Measurements from ENCODE around the gene RIF1. TPM values are rescaled to one million over a fixed set of nuclear protein-coding genes. Genes with fewer than 3 reads are reported as not detected.

RIF1 gene
- total RNA-seq, 2 donors from 2014 or later, result 27.8 to 34.2 TPM

DNA sequence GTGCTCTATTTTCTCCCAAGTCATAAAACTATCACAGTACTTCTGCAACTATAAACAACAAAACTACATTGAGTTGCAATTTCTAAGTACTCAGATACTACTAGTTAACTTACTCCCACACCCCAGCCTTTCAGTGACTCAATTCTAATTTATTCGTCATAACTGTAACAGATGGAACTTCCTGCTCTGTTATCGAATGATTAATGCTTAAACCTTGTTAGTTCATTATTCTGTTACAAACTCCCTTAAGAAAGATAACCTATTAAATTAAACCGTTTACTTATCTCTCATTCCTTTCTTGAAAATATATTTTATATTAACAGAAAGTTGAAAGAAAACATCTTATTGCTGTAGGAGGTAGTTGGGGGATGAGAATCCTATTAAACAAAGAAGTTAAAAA, 35.3 kb upstream of the RIF1 start:
- TF ChIP-seq, protein P1, sequence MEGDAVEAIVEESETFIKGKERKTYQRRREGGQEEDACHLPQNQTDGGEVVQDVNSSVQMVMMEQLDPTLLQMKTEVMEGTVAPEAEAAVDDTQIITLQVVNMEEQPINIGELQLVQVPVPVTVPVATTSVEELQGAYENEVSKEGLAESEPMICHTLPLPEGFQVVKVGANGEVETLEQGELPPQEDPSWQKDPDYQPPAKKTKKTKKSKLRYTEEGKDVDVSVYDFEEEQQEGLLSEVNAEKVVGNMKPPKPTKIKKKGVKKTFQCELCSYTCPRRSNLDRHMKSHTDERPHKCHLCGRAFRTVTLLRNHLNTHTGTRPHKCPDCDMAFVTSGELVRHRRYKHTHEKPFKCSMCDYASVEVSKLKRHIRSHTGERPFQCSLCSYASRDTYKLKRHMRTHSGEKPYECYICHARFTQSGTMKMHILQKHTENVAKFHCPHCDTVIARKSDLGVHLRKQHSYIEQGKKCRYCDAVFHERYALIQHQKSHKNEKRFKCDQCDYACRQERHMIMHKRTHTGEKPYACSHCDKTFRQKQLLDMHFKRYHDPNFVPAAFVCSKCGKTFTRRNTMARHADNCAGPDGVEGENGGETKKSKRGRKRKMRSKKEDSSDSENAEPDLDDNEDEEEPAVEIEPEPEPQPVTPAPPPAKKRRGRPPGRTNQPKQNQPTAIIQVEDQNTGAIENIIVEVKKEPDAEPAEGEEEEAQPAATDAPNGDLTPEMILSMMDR (IDR thresholded peaks at IDR 0.05), result no peak
- Histone ChIP-seq H3K27ac (no peak overlapping the region), H3K4me3 (no peak overlapping the region), H3K27me3 (no peaks in the 10 kb centered on the region), H3K36me3 (no peaks in the 10 kb centered on the region), H3K9me3 (no peaks in the 10 kb centered on the region), H3K4me1 (no peaks in the 10 kb centered on the region), H3K9ac (ENCODE audit: low read depth in 2 of 2, low read length in 2 of 2) (no peak overlapping the region)
- intact Hi-C loops (cut with DNase I), result no loop called here
- DNase-seq, result no peak

DNA sequence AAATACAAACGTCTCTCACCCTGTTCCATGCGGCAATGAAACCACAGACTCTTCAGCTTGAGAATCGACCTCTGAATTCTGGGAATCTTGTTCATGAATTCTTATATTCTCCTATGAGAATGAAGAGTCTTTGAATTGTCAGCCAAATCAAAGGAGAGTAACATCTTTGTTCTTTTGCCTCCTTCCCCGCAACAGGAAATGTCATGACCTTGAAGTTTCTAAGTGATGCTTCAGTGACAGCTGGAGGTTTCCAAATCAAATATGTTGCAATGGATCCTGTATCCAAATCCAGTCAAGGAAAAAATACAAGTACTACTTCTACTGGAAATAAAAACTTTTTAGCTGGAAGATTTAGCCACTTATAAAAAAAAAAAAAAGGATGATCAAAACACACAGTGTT, 30.5 kb upstream of the RIF1 start:
- Histone ChIP-seq H3K27me3 (no peaks in the 10 kb centered on the region), H3K9me3 (no peaks in the 10 kb centered on the region), H3K36me3 (no peaks in the 10 kb centered on the region), H3K4me3 (no peak overlapping the region), H3K27ac (no peak overlapping the region), H3K9ac (ENCODE audit: low read depth in 2 of 2, low read length in 2 of 2) (no peak overlapping the region), H3K4me1 (no peaks in the 10 kb centered on the region)
- no peak for DNase-seq
- TF ChIP-seq, protein P1 (IDR thresholded peaks at IDR 0.05), result no peak
- intact Hi-C loops (cut with DNase I), result no loop called here

DNA sequence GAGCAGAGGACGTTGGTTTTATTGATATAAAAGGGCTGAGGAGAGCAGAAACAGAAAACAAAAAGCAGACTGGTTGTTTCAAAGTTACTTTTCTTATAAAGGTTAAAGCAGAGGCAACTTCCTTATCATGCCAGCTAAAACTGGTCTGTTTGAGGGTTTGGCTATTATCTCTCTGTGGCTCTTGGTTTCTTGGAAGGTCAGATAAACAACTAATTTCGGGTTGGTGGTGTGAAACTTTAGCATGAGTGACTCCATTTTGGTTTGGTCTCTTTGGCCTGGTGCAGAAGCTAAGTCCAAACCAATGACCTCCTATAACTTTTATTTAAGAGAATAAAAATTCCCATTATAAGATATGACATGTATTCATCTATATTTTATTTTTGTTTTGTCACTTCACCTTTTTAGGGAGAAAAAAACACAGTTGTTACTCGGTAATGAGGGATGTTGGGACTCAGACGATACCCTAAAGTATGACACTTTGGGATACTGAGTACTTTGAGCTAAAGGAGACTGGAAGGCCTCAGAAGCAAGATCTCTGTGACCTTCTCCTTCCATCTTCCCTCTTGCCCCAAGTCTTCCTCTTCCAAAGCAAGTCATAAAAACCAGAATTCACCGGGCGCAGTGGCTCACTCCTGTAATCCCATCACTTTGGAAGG, 29.0 kb upstream of the RIF1 start:
- H3K4me1 ChIP-seq, result no peaks in the 10 kb centered on the region
- no peak overlapping the region for H3K9ac ChIP-seq (ENCODE audit: low read depth in 2 of 2, low read length in 2 of 2)
- TF ChIP-seq, protein P1 (IDR thresholded peaks at IDR 0.05), result no peak
- H3K9me3 ChIP-seq, result no peaks in the 10 kb centered on the region
- H3K4me3 ChIP-seq, result no peak overlapping the region
- intact Hi-C loops (cut with DNase I), result no loop called here
- no peaks in the 10 kb centered on the region for H3K36me3 ChIP-seq
- DNase-seq, result no peak
- H3K27me3 ChIP-seq, result no peaks in the 10 kb centered on the region
- H3K27ac ChIP-seq, result no peak overlapping the region

GRCh38 chr2:151381266-151381665, 28.4 kb upstream of the RIF1 start:
- Histone ChIP-seq H3K9ac (ENCODE audit: low read depth in 2 of 2, low read length in 2 of 2) (no peak overlapping the region), H3K4me1 (no peaks in the 10 kb centered on the region), H3K4me3 (no peak overlapping the region), H3K27ac (no peak overlapping the region), H3K36me3 (no peaks in the 10 kb centered on the region), H3K27me3 (no peaks in the 10 kb centered on the region), H3K9me3 (no peaks in the 10 kb centered on the region)
- intact Hi-C loops (cut with DNase I), result no loop called here
- TF ChIP-seq, protein P1 (IDR thresholded peaks at IDR 0.05), result no peak
- DNase-seq, result no peak

GRCh38 chr2:151388011-151388410, 21.7 kb upstream of the RIF1 start:
- H3K4me1 ChIP-seq, result no peaks in the 10 kb centered on the region
- no peaks in the 10 kb centered on the region for H3K36me3 ChIP-seq
- no peaks in the 10 kb centered on the region for H3K9me3 ChIP-seq
- no peak overlapping the region for H3K27ac ChIP-seq
- no peaks in the 10 kb centered on the region for H3K27me3 ChIP-seq
- no peak overlapping the region for H3K9ac ChIP-seq (ENCODE audit: low read depth in 2 of 2, low read length in 2 of 2)
- intact Hi-C loops (cut with DNase I), result no loop called here
- TF ChIP-seq, protein P1 (IDR thresholded peaks at IDR 0.05), result no peak
- H3K4me3 ChIP-seq, result no peak overlapping the region
- no peak for DNase-seq

Measured in colonic mucosa (tissue), 4 donors.